Measurements from ENCODE around the gene EPS8L2.
"Not testable (repeated sequence)": the region's sequence is repeated elsewhere in the genome, so short reads cannot be mapped to it uniquely, and the experiment has no call there.

Gene EPS8L2

DNA sequence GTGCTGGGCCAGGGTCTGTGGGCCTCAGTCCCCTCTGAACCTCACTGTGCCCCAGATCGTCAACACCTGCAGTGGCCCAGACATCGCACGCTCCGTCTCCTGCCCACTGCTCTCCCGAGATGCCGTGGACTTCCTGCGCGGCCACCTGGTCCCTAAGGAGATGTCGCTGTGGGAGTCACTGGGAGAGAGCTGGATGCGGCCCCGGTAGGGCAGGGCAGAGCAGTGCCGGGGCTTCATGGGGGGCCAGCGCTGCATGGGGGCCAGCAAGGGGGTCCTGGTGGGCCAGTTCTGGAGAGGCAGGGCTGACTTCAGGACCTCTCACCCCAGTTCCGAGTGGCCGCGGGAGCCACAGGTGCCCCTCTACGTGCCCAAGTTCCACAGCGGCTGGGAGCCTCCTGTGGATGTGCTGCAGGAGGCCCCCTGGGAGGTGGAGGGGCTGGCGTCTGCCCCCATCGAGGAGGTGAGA is 16.3 kb downstream of the EPS8L2 start:
- in situ Hi-C loops (cut with MboI; ENCODE audit: low sequenced_read_pairs) = loop anchor here (25.0 kb wide), 1 partner anchor 160 kb away; the partner anchor contains the start of genes LMNTD2 and RASSF7

DNA sequence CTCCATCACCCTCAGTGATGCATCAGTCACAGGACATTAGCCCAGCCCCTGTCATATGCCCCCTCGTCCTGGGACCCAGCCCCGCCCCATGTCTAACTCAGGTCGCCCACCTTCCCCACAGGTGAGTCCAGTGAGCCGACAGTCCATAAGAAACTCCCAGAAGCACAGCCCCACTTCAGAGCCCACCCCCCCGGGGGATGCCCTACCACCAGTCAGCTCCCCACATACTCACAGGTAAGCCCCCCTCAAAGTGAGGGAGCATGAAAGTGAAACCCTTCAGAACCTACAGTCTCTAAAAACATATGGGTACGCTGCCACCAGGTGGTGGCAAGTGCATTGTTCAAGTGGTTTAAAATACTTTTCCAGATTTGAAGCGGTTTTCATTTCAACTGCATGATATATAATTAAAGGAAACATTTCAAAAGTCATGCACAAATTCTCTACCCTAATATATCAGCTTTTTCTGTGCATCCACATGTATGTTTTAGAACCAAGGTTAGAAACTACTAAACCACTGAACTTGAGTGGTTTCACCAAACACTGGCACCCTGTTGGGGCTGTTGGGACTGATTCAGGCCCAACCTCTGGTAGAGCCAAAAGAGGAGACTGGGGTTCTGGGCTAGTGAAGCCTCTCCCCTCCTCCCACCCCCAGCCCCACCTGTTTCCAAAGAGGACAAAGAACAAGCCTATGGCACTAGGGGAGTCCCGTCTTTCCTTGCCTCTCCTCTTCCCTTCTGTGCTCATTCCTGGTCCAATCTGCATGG is 17.3 kb downstream of the EPS8L2 start:
- in situ Hi-C loops (cut with MboI; ENCODE audit: low sequenced_read_pairs) = loop anchor here (25.0 kb wide), 1 partner anchor 161 kb away; the partner anchor contains the start of genes LMNTD2 and RASSF7

DNA sequence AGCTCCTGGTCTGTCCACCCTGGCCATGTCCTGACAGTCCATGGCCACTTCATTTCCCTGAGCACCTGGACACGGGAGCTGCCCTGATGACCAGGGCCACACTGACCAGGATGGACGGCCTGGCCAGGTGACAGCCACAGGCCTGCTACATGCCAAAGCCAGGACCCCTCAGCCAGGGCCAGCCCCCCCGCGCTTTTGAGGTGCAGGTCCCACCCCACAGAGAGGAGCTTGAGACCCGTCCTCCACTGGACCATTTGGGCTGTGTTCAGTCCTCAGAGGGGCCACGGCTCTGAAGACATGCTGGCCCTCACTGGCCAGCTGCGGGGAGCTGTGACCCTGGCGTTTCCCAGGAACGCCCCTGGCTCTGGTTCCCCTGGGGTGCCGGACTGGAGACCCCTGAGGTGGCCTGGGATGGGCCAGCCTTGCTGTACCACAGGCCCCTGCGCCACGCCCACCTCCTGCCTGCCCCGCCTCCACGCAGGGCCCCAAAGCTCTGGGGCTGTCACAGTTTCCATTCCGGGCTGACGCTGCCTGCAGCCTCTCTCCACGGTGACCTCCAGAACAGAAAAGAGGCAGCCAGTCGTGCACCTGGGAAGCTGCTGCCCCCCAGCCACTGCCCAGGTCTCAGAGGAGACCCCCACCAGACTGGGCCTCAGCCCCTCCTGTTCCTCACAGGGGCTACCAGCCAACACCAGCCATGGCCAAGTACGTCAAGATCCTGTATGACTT is 18.2 kb downstream of the EPS8L2 start:
- in situ Hi-C loops (cut with MboI; ENCODE audit: low sequenced_read_pairs) = loop anchor here (25.0 kb wide), 1 partner anchor 162 kb away; the partner anchor contains the start of genes LMNTD2 and RASSF7

DNA sequence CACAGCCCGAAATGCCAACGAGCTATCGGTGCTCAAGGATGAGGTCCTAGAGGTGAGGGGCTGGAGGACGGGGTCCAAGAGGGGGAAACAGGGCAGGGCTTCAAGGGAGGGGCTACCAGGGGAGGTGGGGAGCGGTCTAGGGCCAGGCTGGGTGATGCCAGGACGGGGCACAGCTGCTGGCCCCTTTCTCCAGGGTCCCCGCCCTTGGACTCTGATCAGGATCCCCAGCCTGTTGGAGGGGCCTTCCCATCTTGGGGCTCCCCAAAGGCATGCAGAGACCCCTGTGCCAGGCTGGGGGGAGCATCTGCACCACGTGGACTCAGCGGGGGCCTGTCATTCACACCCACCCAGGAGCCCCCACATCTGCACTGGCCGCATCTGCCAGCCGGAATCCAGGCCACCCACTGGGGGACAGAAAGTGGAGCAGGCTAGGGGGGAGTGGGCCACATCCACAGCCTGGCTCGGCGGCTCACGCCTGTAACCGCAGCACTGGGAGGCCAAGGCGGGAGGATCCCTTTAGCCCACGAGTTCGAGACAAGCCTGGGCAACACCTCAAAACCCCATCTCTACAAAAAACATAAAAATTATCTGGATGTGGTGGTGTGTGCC is 18.9 kb downstream of the EPS8L2 start:
- in situ Hi-C loops (cut with MboI; ENCODE audit: low sequenced_read_pairs) = loop anchor here (25.0 kb wide), 1 partner anchor 163 kb away; the partner anchor contains the start of genes LMNTD2 and RASSF7

DNA sequence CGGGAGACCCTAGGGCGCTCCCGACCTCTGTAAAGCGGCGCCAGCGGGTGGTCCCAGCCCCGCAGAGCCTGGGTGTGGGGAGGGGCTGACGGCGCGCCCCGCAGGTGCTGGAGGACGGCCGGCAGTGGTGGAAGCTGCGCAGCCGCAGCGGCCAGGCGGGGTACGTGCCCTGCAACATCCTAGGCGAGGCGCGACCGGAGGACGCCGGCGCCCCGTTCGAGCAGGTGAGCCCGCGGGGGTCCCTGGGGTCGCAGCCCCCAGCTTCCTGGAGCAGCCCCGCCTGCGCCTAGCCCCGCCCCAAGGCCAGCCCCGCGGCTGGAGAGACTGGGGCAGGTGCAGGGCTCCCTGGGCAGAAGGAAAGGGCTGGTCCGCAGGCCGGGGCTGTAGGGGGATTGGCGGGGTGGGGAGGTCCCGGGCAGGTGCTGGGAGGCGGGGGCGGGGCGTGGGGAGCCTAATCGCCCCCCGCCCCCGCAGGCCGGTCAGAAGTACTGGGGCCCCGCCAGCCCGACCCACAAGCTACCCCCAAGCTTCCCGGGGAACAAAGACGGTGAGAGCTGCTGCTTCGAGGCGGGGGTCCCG is 19.7 kb downstream of the EPS8L2 start:
- in situ Hi-C loops (cut with MboI; ENCODE audit: low sequenced_read_pairs) = no loop called here

DNA sequence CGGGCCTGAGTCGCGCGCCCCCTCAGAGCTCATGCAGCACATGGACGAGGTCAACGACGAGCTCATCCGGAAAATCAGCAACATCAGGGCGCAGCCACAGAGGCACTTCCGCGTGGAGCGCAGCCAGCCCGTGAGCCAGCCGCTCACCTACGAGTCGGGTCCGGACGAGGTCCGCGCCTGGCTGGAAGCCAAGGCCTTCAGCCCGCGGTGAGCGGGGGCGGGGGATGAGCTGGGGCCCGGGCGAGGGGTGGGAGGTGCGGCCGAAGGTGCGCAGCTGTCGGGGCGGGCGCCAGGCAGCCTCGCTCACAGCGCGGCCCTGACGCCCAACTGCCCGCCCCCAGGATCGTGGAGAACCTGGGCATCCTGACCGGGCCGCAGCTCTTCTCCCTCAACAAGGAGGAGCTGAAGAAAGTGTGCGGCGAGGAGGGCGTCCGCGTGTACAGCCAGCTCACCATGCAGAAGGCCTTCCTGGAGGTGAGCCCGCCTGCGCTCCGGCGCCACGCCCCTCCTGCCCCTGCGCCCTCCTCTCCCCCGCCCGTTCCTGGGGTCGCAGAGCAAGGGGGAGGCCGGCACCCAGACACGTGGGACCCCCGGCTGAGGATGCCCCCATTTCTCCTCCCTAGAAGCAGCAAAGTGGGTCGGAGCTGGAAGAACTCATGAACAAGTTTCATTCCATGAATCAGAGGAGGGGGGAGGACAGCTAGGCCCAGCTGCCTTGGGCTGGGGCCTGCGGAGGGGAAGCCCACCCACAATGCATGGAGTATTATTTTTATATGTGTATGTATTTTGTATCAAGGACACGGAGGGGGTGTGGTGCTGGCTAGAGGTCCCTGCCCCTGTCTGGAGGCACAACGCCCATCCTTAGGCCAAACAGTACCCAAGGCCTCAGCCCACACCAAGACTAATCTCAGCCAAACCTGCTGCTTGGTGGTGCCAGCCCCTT is 20.5 kb downstream of the EPS8L2 start:
- in situ Hi-C loops (cut with MboI; ENCODE audit: low sequenced_read_pairs) = no loop called here

DNA sequence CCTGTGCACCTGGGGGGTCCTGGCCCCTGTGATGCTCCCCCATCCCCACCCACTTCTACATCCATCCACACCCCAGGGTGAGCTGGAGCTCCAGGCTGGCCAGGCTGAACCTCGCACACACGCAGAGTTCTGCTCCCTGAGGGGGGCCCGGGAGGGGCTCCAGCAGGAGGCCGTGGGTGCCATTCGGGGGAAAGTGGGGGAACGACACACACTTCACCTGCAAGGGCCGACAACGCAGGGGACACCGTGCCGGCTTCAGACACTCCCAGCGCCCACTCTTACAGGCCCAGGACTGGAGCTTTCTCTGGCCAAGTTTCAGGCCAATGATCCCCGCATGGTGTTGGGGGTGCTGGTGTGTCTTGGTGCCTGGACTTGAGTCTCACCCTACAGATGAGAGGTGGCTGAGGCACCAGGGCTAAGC is 21.3 kb downstream of the EPS8L2 start:
- in situ Hi-C loops (cut with MboI; ENCODE audit: low sequenced_read_pairs) = no loop called here

DNA sequence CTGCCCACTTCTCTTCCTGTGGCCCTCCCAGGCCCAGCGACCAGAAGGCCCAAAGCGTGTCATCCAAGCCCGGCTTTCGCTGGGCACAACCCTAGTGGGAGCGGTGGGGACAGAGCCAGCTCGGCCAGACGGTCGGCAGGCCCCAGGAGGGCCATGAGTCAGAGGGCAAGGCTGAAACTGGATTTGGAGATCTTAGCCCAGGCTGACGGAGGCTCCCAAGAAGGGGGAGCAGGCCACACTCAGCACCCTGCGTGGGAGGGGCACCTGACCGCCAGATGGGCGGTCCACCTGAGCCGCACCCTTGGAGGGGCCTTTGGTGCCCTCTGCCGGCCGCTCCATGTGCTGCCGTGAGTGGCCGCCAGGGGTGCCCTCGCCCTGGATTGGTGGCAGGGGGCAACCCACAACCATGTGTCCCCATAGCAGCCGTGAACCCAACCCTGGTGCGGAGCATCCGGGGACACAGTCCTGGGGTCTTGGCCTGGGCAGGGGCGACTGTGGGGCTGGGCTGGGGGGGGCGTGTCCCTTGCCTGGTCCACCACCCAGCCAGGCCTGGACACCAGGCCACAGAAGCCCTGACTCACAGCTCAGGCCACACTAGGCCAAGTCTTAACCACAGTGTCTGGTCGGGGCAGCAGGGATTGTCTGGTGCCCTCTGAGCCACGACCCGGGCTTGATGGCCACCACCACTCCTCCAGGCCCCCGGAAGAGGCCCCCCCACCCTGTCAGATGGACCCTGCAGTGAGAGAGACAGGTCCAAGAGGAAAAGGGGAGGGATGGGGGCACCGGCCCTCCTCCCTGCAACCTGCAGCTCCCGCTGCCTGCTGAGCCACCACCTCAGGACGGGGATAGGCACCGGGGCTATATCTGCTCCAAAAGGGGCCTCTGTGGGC is 22.1 kb downstream of the EPS8L2 start:
- in situ Hi-C loops (cut with MboI; ENCODE audit: low sequenced_read_pairs) = no loop called here

DNA sequence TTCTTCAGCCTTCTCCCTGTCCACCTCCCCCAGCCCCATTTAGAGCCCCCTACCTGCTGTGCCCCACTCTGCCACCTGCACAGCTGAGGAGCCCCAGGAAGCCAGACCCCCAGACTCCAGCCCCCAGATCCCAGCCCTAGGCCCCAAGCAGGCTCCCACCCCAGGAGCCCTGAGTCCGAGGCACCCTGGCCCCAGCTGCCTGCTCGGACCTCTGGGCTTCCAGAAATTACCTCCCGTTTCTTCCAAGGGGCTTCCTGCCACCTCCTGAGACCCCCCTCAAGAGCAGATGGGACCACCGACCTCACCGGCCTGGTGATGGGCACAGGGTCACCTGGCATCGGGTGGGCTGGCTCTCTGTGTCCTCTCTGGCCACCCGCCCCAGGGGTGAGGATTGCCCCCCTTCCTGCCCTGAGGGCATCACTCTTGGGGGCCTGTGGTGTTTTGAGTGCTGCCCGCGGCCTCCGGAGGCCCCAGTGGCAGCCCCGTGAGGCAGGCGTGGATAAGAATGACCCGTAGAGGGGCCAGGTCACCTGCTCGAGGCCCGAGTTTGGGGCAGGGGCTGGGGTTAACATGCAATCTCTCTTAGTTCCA is 23.0 kb downstream of the EPS8L2 start:
- in situ Hi-C loops (cut with MboI; ENCODE audit: low sequenced_read_pairs) = no loop called here

DNA sequence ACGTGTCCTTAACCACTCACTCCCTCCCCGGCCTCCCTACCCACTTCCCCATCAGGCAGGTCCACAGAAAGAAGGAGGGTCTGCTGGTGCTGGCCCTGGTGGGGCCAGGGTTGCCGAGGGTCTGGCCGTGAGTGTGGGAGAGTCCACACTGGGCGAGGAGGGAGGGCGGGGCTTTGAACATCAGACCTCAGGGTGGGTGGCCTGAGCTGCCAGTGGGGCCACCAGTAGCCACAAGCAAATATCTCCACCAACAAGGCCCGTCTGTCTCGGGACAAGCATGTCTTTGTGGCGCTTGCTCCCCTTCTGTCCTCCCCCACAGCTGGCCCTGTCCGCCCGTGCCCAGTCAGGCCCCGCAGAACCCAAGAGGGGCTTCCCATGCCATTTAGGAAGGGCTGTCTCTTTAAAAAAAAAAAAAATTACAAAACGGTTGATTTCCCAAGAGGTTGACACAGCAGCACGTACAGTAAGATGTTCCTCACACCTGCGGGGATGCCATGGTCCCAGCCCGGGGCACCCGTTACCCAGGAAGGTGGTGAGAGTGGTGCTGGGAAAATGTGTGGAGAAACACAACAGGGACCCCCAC is 23.6 kb downstream of the EPS8L2 start:
- in situ Hi-C loops (cut with MboI; ENCODE audit: low sequenced_read_pairs) = no loop called here

DNA sequence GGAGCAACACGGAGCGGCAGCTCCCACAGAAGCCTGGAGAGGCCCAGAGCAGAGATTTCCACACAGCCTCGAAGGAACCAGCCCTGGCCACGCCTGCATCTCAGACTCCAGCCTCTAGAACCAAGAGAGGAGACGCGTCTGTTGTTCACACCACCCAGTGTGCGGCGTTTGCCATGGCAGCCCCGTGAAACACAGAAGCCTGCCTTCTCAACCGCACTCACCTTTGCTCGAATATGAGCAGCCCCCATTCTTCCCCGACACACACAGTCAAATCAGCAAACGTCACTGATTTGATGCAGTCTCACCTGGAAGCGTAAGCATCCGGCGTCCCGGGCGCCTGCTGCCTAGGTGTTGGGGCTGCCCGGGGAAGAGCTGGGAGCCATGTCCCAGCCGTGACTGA is 27.0 kb downstream of the EPS8L2 start:
- in situ Hi-C loops (cut with MboI; ENCODE audit: low sequenced_read_pairs) = no loop called here

DNA sequence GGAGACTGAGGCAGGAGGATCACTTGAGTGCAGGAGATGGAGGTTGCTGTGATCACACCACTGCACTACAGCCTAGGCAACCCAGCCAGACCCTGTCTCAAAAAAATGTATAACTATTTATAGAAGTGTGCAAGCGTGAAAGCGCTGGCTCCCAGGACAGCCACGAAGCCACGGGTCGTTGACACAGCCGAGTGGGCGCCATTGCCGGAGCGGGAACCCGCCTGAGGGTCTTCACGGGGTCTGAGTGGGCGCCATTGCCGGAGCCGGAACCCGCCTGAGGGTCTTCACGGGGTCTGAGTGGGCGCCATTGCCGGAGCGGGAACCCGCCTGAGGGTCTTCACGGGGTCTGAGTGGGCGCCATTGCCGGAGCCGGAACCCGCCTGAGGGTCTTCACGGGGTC is 28.5 kb downstream of the EPS8L2 start:
- in situ Hi-C loops (cut with MboI; ENCODE audit: low sequenced_read_pairs) = not testable (repeated sequence)

DNA sequence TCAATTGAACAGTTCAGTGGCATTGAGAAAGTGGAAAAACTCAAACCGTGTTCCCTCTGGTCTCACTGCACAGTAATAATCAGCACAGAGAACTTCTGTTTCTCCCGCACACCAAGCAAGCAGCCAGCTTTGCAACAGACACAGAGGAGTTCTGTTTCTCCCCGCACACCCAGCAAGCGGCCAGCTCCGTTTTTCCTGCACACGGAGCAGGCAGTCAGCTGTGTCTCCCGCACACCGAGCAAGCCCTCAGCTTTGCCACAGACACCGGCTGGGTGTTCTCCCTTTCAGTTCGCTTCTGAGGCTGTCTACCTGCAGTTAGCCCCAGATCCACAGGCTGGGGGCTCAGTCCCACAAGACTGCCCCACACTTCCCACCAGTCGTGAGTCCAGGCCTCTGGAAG is 31.3 kb downstream of the EPS8L2 start:
- in situ Hi-C loops (cut with MboI; ENCODE audit: low sequenced_read_pairs) = no loop called here

DNA sequence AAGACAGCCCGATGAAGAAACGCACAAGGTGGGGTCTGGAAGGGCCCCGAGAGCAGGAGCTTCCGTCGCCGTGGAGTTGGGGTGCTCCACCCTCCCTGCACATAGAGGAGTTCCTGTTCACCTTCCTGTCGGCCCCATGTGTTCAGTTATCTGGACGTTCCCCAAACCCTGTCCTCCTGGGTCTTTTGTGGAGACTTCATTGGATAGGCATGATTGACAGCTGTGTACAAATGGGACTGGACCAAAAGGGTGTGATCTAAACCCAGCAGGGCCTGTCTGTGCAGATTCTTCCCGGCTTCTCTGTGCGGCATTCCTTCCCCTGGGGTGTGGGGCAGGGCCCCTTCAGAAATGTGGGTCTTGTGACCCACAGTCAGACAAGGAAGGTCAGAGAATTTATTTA is 31.9 kb downstream of the EPS8L2 start:
- in situ Hi-C loops (cut with MboI; ENCODE audit: low sequenced_read_pairs) = not testable (repeated sequence)

DNA sequence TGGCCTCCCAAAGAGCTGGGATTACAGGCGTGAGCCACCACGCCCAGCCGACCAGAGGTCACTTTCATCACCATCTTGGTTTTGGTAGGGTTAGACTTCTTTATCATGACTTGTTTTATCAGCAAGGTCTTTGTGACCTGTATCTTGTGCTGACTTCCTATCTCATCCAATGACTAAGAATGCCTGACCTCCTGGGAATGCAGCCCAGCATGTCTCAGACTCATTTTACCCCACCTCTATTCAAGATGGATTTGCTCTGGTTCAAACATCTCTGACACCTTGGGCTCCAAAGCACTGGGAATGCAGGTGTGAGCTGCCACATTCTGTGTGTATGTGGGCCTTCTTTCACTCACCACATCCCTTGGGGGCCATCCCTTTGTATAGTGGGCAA is 36.1 kb downstream of the EPS8L2 start:
- in situ Hi-C loops (cut with MboI; ENCODE audit: low sequenced_read_pairs) = no loop called here

DNA sequence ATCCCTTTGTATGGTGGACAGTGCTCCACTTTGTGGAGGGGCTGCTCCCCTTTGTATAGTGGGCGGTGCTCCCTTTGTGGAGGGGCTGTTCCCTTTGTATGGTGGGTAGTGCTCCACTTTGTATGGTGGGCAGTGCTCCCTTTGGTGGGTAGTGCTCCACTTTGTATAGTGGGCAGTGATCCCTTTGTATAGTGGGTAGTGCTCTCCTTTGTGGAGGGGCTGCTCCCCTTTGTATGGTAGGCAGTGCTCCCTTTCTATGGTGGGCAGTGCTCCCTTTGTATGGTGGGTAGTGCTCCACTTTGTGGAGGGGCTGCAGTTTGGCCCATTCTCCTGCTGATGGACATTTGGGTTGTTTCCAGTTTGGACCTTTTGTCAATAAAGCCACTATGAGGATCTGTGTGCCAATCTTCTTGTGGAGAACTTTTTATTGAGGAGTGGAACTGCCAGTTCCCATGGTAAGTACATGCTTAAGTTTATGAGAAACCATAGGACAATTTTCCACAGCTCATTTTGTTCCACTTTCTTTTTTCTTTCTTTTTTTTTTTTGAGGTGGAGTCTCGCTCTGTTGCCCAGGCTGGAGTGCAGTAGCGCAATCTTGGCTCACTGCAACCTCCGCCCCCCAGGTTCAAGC is 36.7 kb downstream of the EPS8L2 start:
- in situ Hi-C loops (cut with MboI; ENCODE audit: low sequenced_read_pairs) = no loop called here

DNA sequence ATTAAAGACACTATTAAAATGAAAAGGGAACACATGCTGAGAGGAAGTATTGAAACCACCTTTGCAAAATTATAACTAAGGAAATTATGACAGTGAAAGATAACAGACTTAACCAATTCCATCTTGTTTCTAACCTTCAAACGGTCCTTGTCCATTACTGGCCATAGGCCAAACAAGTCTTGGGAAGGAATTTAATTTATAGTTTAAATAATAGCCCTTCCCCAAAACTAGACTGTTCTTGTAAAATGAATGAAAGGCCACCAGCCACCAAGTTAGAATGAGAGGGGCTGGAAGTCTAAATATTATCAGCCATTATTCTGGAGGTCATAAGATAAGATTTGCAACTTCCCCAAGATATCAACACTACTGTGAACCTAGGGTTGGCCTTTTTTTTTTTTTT is 39.4 kb downstream of the EPS8L2 start:
- in situ Hi-C loops (cut with MboI; ENCODE audit: low sequenced_read_pairs) = no loop called here

All from HL-60/S4 (cell line).